SK-N-MC (cell line): ENCODE data around the gene MAGED4.

ENCODE experiments used
- EZH2 ChIP-seq: fragments of 200-600 bp; sonication (generic); IDR thresholded peaks from one replicate; pipeline ENCODE4 v1.6.1; 2017; ENCODE audit warnings: antibody characterized with exemption
- FOXP2 ChIP-seq: optimal IDR thresholded peaks from 2 replicates; pipeline ENCODE3; 2011; ENCODE audit warnings: mild to moderate bottlenecking, moderate library complexity; ENCODE audit not compliant: insufficient read depth; ENCODE audit errors: extremely low read length, control extremely low read depth
- POLR2AphosphoS5 ChIP-seq: IDR thresholded peaks from 2 replicates; pipeline ENCODE4 v1.6.1; 2012; ENCODE audit warnings: mild to moderate bottlenecking, low read depth, low read length, borderline replicate concordance

DNA sequence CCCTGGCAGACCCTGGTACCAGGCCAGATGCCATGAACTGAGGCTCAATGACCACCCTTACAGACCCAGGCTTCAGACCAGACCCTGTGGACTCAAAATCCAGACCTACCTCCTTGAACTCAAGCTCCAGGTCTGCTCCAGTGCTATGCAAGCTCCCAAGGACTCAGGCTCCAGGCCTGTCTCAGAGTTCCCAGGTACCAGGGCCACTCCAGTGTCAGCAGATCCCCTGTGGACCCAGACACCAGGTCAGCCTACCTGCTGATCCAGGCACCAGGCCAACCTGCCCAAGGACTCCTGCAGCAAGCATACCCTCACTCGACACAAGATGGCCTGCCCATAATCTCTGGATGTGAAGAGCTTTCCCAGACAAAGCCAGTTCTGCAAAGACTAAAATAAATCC, 44.7 kb upstream of the MAGED4 start:
- no peak for TF ChIP-seq EZH2
- no peak for TF ChIP-seq POLR2AphosphoS5
- no peak for TF ChIP-seq FOXP2
